Measurements from ENCODE around the gene MRPL19.

- TF ChIP-seq CTCF (IDR thresholded peaks at IDR 0.05; ENCODE audit: insufficient read depth, low read length, poor library complexity, severe bottlenecking) (no peak), EZH2phosphoT487 (conservative IDR thresholded peaks at IDR 0.05; ENCODE audit: low read length) (no peak)
Measured at GRCh38 chr2:75616406-75616805, 30.2 kb upstream of the MRPL19 start.
